Neural cell (in vitro differentiated cells): ENCODE measurements around the gene FAM219A. TPM values are rescaled to one million over a fixed set of nuclear protein-coding genes. Genes with fewer than 3 reads are reported as not detected.

ENCODE experiments used
- H2AFZ ChIP-seq: fragments of 200-600, 300-800 bp; sonication (generic), shearing (Covaris generic); 2 replicates; pipeline ENCODE4 v1.6.0; 2014; ENCODE audit warnings: low read depth, mild to moderate bottlenecking, antibody characterized with exemption, low read length, moderate library complexity
- H3F3A ChIP-seq: fragments of 200-600 bp; shearing (Covaris generic); 2 replicates; pipeline ENCODE4 v1.6.1; 2016; ENCODE audit warnings: mild to moderate bottlenecking, moderate library complexity, mixed read lengths, antibody characterized with exemption, low read length; ENCODE audit not compliant: insufficient read depth, poor library complexity, severe bottlenecking
- H3K27ac ChIP-seq: fragments of 200-600, 300-800 bp; sonication (generic), shearing (Covaris generic); 2 replicates; pipeline ENCODE4 v1.5.1; 2014; ENCODE audit warnings: mild to moderate bottlenecking, low read length, moderate library complexity
- H3K27me3 ChIP-seq: fragments of 300-800, 200-600 bp; sonication (generic), shearing (Covaris generic); 2 replicates; pipeline ENCODE4 v1.6.0; 2014; ENCODE audit warnings: mild to moderate bottlenecking, low read depth, low read length, moderate library complexity; ENCODE audit not compliant: insufficient read depth
- H3K36me3 ChIP-seq: fragments of 300-800, 200-600 bp; sonication (generic), shearing (Covaris generic); 2 replicates; pipeline ENCODE4 v1.5.1; 2014; ENCODE audit warnings: mild to moderate bottlenecking, antibody characterized with exemption, low read length, moderate library complexity; ENCODE audit not compliant: insufficient read depth
- H3K4me2 ChIP-seq: fragments of 300-800, 200-600 bp; sonication (generic), shearing (Covaris generic); 2 replicates; pipeline ENCODE4 v1.6.0; 2014; ENCODE audit warnings: mild to moderate bottlenecking, low read length
- H3K4me3 ChIP-seq: fragments of 300-800, 200-600 bp; sonication (generic), shearing (Covaris generic); 2 replicates; pipeline ENCODE4 v1.5.1; 2014; ENCODE audit warnings: mild to moderate bottlenecking, low read length, moderate library complexity
- H3K79me2 ChIP-seq: fragments of 200-600 bp; shearing (Covaris generic); replicated peaks from 2 replicates; pipeline ENCODE4 v1.6.0; 2014; ENCODE audit warnings: mild to moderate bottlenecking, low read length, moderate library complexity; ENCODE audit not compliant: insufficient read depth
- H3K9ac ChIP-seq: fragments of 300-800, 200-600 bp; sonication (generic), shearing (Covaris generic); 2 replicates; pipeline ENCODE4 v1.6.1; 2016; ENCODE audit warnings: mild to moderate bottlenecking, low read length, mixed read lengths
- H3K9me2 ChIP-seq: fragments of 200-600 bp; shearing (Covaris generic); 2 replicates; pipeline ENCODE4 v1.6.1; 2016; ENCODE audit warnings: mild to moderate bottlenecking, low read length, mixed read lengths; ENCODE audit not compliant: insufficient read depth
- H3K9me3 ChIP-seq: fragments of 200-600, 300-800 bp; sonication (generic), shearing (Covaris generic); 2 replicates; pipeline ENCODE4 v1.6.1; 2016; ENCODE audit warnings: mild to moderate bottlenecking, mixed run types, low read length, moderate library complexity, mixed read lengths
- H4K20me1 ChIP-seq: fragments of 200-600 bp; shearing (Covaris generic); 2 replicates; pipeline ENCODE4 v1.6.1; 2016; ENCODE audit warnings: mild to moderate bottlenecking, mixed run types; ENCODE audit not compliant: insufficient read depth
- CTCF ChIP-seq: fragments of 450-650 bp; IDR thresholded peaks from 2 replicates; pipeline ENCODE4 v1.5.1; 2014; ENCODE audit warnings: antibody characterized with exemption, mild to moderate bottlenecking, moderate library complexity; ENCODE audit not compliant: poor library complexity, severe bottlenecking
- EP300 ChIP-seq: fragments of 450-650 bp; conservative IDR thresholded peaks from 2 replicates; pipeline ENCODE4 v1.6.1; 2014; ENCODE audit warnings: antibody characterized with exemption, mild to moderate bottlenecking, moderate library complexity; ENCODE audit not compliant: poor library complexity, severe bottlenecking
- EZH2 ChIP-seq: fragments of 200-600, 300-800 bp; shearing (Covaris generic), sonication (generic); IDR thresholded peaks from 2 replicates; pipeline ENCODE4 v1.6.1; 2014; ENCODE audit warnings: antibody characterized with exemption, low read length, borderline replicate concordance, mild to moderate bottlenecking; ENCODE audit not compliant: insufficient read depth, poor library complexity, severe bottlenecking
- MXI1 ChIP-seq: fragments of 450-650 bp; conservative IDR thresholded peaks from 2 replicates; pipeline ENCODE4 v1.6.1; 2014; ENCODE audit warnings: antibody characterized with exemption, mild to moderate bottlenecking; ENCODE audit not compliant: poor library complexity, severe bottlenecking
- POLR2AphosphoS5 ChIP-seq: IDR thresholded peaks from 2 replicates; pipeline ENCODE4 v1.6.1; 2012
- RAD21 ChIP-seq: fragments of 450-650 bp; conservative IDR thresholded peaks from 2 replicates; pipeline ENCODE4 v1.6.1; 2014; ENCODE audit warnings: antibody characterized with exemption, mild to moderate bottlenecking, moderate library complexity
- REST ChIP-seq: IDR thresholded peaks from 2 replicates; pipeline ENCODE4 v1.6.1; 2012; ENCODE audit warnings: borderline replicate concordance
- SMC3 ChIP-seq: fragments of 450-650 bp; conservative IDR thresholded peaks from 2 replicates; pipeline ENCODE4 v1.6.1; 2014; ENCODE audit warnings: antibody characterized with exemption, mild to moderate bottlenecking, moderate library complexity; ENCODE audit not compliant: poor library complexity
- TAF1 ChIP-seq: IDR thresholded peaks from 2 replicates; pipeline ENCODE4 v1.6.1; 2012; ENCODE audit warnings: low read depth
- polyA plus RNA-seq: library from polyadenylated mRNA; depleted of rRNA; stranded (reverse); fragments of >200 nt; gene quantifications from 2 replicates; pipeline ENCODE4 v1.2.3, GENCODE V29; 2014

FAM219A gene
- polyA plus RNA-seq, 1 donor from 2014 or later = 56.6 TPM

- no peaks in the 10 kb centered on the region for H3K9me2 ChIP-seq
- no peak overlapping the region for H3K27ac ChIP-seq
- H3K36me3 ChIP-seq = no peaks in the 10 kb centered on the region
- H2AFZ ChIP-seq = no peak overlapping the region
- no peaks in the 10 kb centered on the region for H4K20me1 ChIP-seq
- H3F3A ChIP-seq = no peaks in the 10 kb centered on the region
- H3K27me3 ChIP-seq = no peaks in the 10 kb centered on the region
- TF ChIP-seq POLR2AphosphoS5 = no peak
- TF ChIP-seq EP300 = no peak
- no peak for TF ChIP-seq EZH2
- no peak for TF ChIP-seq CTCF
- TF ChIP-seq TAF1 = no peak
- no peak for TF ChIP-seq RAD21
- no peak for TF ChIP-seq REST
- no peak for TF ChIP-seq MXI1
- no peak for TF ChIP-seq SMC3
- no peak overlapping the region for H3K9ac ChIP-seq
- H3K4me3 ChIP-seq = no peak overlapping the region
- H3K79me2 ChIP-seq = no peaks in the 10 kb centered on the region
- no peaks in the 10 kb centered on the region for H3K9me3 ChIP-seq
- H3K4me2 ChIP-seq = no peak overlapping the region
Measured at GRCh38 chr9:34491596-34491995, 33.2 kb upstream of the FAM219A start.

GRCh38 chr9:34490760-34491159 is 32.4 kb upstream of the FAM219A start:
- Histone ChIP-seq H3K9ac (no peak overlapping the region), H3K9me3 (no peaks in the 10 kb centered on the region), H3K27me3 (no peaks in the 10 kb centered on the region), H3K4me2 (no peak overlapping the region), H3K9me2 (no peaks in the 10 kb centered on the region), H3F3A (no peaks in the 10 kb centered on the region), H3K27ac (no peak overlapping the region), H3K79me2 (no peaks in the 10 kb centered on the region), H3K36me3 (no peaks in the 10 kb centered on the region), H4K20me1 (no peaks in the 10 kb centered on the region), H3K4me3 (no peak overlapping the region), H2AFZ (no peak overlapping the region)
- no peak for TF ChIP-seq MXI1
- no peak for TF ChIP-seq RAD21
- TF ChIP-seq REST = no peak
- TF ChIP-seq SMC3 = no peak
- no peak for TF ChIP-seq EP300
- TF ChIP-seq TAF1 = no peak
- TF ChIP-seq EZH2 = no peak
- no peak for TF ChIP-seq CTCF
- TF ChIP-seq POLR2AphosphoS5 = no peak
